Measurements from ENCODE around the gene ASF1B.

Gene ASF1B

GRCh38 chr19:14101003-14101545 is 35.3 kb downstream of the ASF1B start:
- TF ChIP-seq CTCF (IDR thresholded peaks at IDR 0.05; ENCODE audit: insufficient read depth, missing control alignments) = no peak
- DNase-seq (ENCODE audit: insufficient read length, low spot score) (no peak), FAIRE-seq (no peak)

GRCh38 chr19:14097532-14098151 is 38.7 kb downstream of the ASF1B start:
- DNase-seq (ENCODE audit: insufficient read length, low spot score) = no peak
- no peak for FAIRE-seq
- peak; percentile 12 for TF ChIP-seq CTCF (IDR thresholded peaks at IDR 0.05; ENCODE audit: insufficient read depth, missing control alignments)

- TF ChIP-seq CTCF (IDR thresholded peaks at IDR 0.05; ENCODE audit: insufficient read depth, missing control alignments) = peak; percentile 2
- no peak for FAIRE-seq
- DNase-seq (ENCODE audit: insufficient read length, low spot score) = no peak
Observed at GRCh38 chr19:14096272-14096992, 40.0 kb downstream of the ASF1B start.

- no peak for TF ChIP-seq CTCF (IDR thresholded peaks at IDR 0.05; ENCODE audit: insufficient read depth, missing control alignments)
- no peak for FAIRE-seq
- no peak for DNase-seq (ENCODE audit: insufficient read length, low spot score)
Observed at GRCh38 chr19:14094854-14095253, 41.5 kb downstream of the ASF1B start.

GRCh38 chr19:14093117-14093823 is 43.1 kb downstream of the ASF1B start:
- TF ChIP-seq CTCF (IDR thresholded peaks at IDR 0.05; ENCODE audit: insufficient read depth, missing control alignments) = no peak
- FAIRE-seq = no peak
- DNase-seq (ENCODE audit: insufficient read length, low spot score) = no peak

- no peak for TF ChIP-seq CTCF (IDR thresholded peaks at IDR 0.05; ENCODE audit: insufficient read depth, missing control alignments)
- DNase-seq (ENCODE audit: insufficient read length, low spot score) = no peak
- no peak for FAIRE-seq
Observed at GRCh38 chr19:14091813-14092462, 44.5 kb downstream of the ASF1B start.

Measured in D721Med (cell line).